Skin epidermis (tissue), 12 donors: ENCODE data around the gene SPATA13.
"Not testable (repeated sequence)": the region's sequence is repeated elsewhere in the genome, so short reads cannot be mapped to it uniquely, and the experiment has no call there.

ENCODE experiments used
- H3K27ac ChIP-seq, 21 experiments: fragments of 200-600 bp; sonication (generic) in 11 of 21; one replicate each; pipeline ENCODE4 v1.5.0; 2020; ENCODE audit warnings: mild to moderate bottlenecking in 3 of 21, inconsistent platforms in 2 of 21, moderate library complexity in 2 of 21
- H3K4me3 ChIP-seq, 7 experiments: fragments of 200-600 bp; sonication (generic) in 2 of 7; one replicate each; pipeline ENCODE4 v1.5.0; 2020; ENCODE audit warnings: inconsistent platforms in 2 of 7, mild to moderate bottlenecking in 2 of 7, moderate library complexity in 1 of 7

Gene SPATA13

DNA sequence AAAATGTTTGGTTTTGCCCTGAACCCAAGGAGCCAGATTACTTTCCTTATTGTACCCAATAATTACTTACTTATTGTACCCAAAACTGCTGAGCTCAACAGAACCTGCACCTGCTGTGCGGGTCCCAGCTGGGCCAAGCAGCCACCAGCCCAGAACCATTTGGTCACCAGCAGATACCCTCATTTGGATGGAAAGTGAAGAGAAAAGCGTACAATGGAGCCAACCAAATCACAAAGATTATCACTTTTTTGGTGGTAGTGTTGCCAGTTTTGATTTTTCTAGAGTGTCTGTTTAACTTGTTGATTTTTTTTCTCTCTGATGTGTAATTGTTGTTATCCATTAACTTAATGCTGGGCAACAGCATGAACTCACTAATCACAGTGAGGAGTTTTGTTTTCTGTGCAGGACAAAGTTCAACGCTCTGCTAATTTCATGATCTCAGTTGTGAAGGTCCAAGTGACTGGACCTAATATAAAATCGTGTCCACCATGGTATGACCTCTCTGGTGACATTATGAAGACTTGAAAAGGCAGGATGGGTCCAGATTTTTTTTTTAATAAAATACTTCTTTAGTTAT is 23.8 kb downstream of the SPATA13 start:
- Histone ChIP-seq H3K4me3 (no peak overlapping the region), H3K27ac (no peak overlapping the region)

DNA sequence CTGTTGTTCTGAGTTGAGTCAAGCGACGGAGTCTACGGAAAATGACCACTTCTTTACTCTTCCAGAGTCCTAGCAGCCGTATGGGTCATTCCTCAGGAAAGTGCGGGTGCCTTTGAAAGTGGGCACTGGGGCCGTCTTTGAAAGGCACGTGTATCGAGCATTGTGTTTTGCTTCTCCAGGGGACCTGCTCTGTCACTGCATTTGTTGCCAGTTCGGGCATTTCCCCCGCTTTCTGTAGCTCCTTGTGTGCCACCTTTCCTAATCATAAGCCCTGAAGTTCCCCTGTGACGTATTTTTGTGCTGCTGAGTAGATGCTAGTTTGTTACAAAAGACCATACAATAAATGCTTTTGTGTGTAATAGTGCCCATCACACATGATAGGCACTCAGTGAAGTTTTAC is 24.4 kb downstream of the SPATA13 start:
- Histone ChIP-seq H3K27ac (no peak overlapping the region), H3K4me3 (no peak overlapping the region)

- Histone ChIP-seq H3K4me3 (no peak overlapping the region), H3K27ac (no peak overlapping the region)
Measured at GRCh38 chr13:24185591-24186232, 25.2 kb downstream of the SPATA13 start.

DNA sequence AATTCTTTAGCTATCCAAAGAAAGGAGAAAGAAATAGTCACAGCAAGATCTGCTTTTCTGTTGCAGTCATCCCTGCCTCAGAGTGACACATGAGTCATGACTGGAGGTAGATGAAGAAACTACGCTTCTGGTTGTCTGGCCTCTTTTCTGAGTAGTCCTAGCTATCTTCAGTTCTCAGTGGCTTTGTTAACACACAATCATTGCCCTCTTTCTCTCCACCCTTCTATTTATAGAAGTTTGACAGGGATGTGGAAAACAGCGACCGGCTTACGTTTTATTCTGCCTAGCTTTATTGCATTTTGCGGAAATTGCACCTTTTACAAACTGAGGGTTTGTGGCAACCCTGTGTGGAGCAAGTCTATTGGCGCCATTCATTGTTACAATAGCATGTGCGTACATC is 26.7 kb downstream of the SPATA13 start:
- H3K4me3 ChIP-seq, result no peak overlapping the region
- no peak overlapping the region for H3K27ac ChIP-seq

- Histone ChIP-seq H3K27ac (no peak overlapping the region), H3K4me3 (no peak overlapping the region)
Measured at GRCh38 chr13:24192057-24192810, 31.7 kb downstream of the SPATA13 start.

- Histone ChIP-seq H3K27ac (no peak overlapping the region), H3K4me3 (no peak overlapping the region)
Measured at GRCh38 chr13:24192811-24193162, 32.3 kb downstream of the SPATA13 start.

- H3K27ac ChIP-seq, result no peak overlapping the region
- H3K4me3 ChIP-seq, result no peak overlapping the region
Measured at GRCh38 chr13:24194447-24194846, 33.9 kb downstream of the SPATA13 start.

- no peak overlapping the region for H3K4me3 ChIP-seq
- no peak overlapping the region for H3K27ac ChIP-seq
Measured at GRCh38 chr13:24195626-24196025, 35.1 kb downstream of the SPATA13 start.

GRCh38 chr13:24196593-24197197 is 36.2 kb downstream of the SPATA13 start:
- Histone ChIP-seq H3K27ac (no peak overlapping the region), H3K4me3 (no peak overlapping the region)

- H3K4me3 ChIP-seq, result no peak overlapping the region
- H3K27ac ChIP-seq, result peak overlapping the region in 2 of 21 experiments; percentile 20 to 26
Measured at GRCh38 chr13:24199016-24199415, 38.5 kb downstream of the SPATA13 start.

DNA sequence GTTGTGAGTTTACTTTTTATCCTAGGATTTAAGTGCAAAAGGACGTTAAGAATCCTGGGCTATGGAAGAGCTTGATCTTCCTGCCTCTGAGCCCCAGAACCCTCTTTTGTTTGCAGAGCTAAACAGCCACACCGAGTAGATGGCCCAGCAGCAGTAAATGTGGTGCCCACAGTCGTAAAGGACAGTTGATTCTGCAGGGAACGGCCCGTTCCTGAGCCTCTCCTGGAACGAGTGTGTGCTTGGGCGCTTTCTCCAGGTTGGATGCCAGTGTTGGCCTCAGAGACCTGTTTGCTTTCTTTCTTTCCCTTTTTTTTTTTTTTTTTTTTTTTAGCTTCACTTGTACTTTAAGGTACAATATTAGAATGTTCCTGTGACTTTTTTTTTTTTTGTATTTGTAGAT is 41.7 kb downstream of the SPATA13 start:
- no peak overlapping the region for H3K27ac ChIP-seq

DNA sequence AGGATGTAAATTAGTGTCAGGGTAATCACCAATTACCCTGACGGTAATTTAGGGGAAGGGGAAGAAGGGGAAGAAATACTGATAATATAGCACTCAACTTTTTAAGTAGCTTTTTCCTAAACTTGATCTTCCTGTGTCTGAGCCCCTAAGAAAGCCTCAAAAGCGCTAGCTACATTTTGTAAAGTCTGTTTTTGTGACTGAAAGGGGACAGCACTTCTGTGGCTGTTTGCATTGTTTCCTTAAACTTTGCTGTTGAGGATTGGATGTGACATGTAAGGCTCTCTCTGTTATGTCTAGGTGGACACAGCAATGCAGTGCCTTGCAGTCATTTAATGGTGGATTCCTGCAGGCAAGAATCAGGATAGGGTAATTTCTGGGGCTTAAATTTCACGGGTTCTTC is 42.8 kb downstream of the SPATA13 start:
- Histone ChIP-seq H3K27ac (peak overlapping the region in 2 of 21 experiments; percentile 31 to 45), H3K4me3 (no peak overlapping the region)

More for the DNA sequence above, 41.7 kb downstream of the SPATA13 start:
- H3K4me3 ChIP-seq, result no peak overlapping the region

DNA sequence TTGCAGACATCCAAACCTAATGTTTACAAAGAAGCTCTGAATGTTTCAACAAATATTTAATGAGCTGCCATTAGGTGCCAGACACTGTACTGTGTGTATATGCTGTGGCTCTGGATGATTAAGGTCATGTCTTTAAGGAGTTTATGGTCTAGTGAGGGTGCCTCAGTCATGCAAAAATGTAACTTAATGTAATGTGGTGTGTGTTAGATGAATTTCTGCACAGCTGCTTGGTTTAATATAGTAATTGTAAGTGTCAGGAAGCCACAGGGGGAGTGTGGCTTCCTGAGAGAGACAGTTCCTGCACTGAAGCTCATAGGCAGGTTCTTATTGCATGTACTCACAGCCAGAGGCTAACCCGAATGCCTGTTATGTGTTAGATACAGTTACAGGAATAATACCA is 43.3 kb downstream of the SPATA13 start:
- no peak overlapping the region for H3K4me3 ChIP-seq
- peak overlapping the region in 1 of 21 experiments; percentile 45 for H3K27ac ChIP-seq

GRCh38 chr13:24205076-24205475 is 44.6 kb downstream of the SPATA13 start:
- not testable (repeated sequence) for H3K27ac ChIP-seq, H3K4me3 ChIP-seq

- Histone ChIP-seq H3K27ac (peak overlapping the region in 4 of 21 experiments; percentile 2 to 47 (median 38)), H3K4me3 (no peak overlapping the region)
Measured at GRCh38 chr13:24207841-24208667, 47.5 kb downstream of the SPATA13 start.

- Histone ChIP-seq H3K4me3 (no peak overlapping the region), H3K27ac (peak overlapping the region in 2 of 21 experiments; percentile 7 to 20)
Measured at GRCh38 chr13:24209138-24209537, 48.6 kb downstream of the SPATA13 start.

DNA sequence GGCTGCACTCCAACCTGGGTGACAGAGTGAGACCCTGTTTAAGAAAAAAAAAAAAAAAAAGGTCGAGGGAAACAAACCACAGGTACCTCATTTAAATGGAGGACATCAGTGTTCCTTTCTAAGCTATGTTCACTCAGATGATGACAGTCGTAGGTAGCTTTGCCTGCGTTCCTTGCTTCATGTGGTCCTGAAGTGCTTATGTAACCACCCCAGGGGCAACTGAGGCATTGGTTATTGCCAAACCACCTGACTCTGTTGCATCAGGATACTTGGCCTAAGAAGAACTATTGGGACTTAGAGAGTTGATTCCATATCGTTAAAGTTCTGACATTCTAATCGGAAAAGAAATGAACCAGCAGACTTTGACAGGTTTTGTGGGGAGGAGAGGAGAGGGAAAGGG is 51.7 kb downstream of the SPATA13 start:
- Histone ChIP-seq H3K27ac (no peak overlapping the region), H3K4me3 (no peak overlapping the region)

DNA sequence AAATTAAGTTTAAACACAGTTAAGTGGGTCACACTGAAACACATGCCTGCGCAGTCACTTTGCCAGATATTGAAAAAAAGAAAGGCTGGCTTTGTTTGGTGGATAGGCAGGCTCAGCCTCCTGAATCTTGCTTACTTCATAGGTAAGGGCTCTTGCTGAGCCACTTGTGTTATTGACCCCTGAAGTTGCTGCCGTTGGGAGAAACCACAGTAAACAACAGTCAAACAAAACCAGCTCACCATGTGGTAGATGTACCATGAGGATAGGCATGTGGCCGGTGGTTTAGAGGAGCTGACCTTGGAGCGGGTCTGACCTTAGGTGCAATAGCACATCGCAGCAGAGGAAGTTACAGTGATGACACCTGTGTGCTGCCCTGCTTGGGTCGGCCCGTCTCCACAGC is 52.2 kb downstream of the SPATA13 start:
- no peak overlapping the region for H3K4me3 ChIP-seq
- no peak overlapping the region for H3K27ac ChIP-seq

DNA sequence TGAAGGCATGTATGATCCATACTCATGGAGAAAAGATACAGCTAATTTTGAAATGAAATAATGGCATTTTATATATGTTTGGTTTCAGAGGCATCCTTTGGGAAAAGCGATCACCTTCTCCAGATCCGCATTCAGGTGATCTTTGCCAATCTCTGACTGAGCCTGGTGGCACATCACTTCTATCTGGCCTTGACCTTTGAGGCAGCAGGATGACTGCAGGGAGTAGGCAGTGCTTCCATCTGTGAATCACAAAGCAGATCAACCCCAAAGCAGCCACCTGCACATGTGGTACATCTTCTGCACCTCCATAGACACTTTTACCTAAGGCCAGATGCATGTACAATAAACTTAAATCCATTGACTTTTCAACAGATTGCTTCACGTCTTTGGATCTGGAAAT is 53.4 kb downstream of the SPATA13 start:
- Histone ChIP-seq H3K4me3 (no peak overlapping the region), H3K27ac (no peak overlapping the region)

DNA sequence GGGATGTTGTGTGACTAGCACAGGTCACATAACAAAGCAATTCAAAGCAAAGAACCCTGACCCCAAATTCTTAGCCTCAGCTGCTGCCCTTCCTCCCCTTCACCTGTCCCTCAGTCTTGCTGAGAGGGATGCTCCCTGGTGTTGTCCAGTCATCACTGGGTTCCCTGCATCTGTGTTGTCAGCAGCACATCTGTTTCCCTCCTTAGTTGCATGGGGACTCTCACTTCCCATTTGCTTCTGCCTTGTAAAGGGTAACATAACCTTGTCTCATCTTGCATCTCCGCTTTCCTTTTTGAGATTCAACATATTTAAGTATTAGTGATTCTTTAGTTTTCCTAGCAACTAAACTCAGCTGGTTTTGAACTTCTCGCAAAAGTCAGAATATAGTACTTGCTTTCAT is 54.0 kb downstream of the SPATA13 start:
- Histone ChIP-seq H3K4me3 (no peak overlapping the region), H3K27ac (peak overlapping the region in 1 of 21 experiments; percentile 29)
